Right lung (tissue), 5 donors: ENCODE data around the gene C16orf74. TPM values are rescaled to one million over a fixed set of nuclear protein-coding genes. Genes with fewer than 3 reads are reported as not detected.

Source experiments
- DNase-seq, 2 donors: peaks; one replicate each; pipeline ENCODE4 v3.0.0-alpha.2; 2013
- polyA plus RNA-seq, 5 donors: library from polyadenylated mRNA; unstranded; fragments of 120-200 nt; gene quantifications; one replicate each; pipeline versions ENCODE4 v1.2.1 to v1.2.3, GENCODE V29; 2013; ENCODE audit warnings: inconsistent platforms in 1 of 5, low replicate concordance in 1 of 5; ENCODE audit not compliant: insufficient read length in 5 of 5, insufficient read depth in 1 of 5

Gene C16orf74
- polyA plus RNA-seq, 5 donors, result 8.3 to 21.9 (median 12.9) TPM

- no peak for DNase-seq
These were observed 52.4 kb downstream of the C16orf74 start for GRCh38 chr16:85698459-85698891.

DNA sequence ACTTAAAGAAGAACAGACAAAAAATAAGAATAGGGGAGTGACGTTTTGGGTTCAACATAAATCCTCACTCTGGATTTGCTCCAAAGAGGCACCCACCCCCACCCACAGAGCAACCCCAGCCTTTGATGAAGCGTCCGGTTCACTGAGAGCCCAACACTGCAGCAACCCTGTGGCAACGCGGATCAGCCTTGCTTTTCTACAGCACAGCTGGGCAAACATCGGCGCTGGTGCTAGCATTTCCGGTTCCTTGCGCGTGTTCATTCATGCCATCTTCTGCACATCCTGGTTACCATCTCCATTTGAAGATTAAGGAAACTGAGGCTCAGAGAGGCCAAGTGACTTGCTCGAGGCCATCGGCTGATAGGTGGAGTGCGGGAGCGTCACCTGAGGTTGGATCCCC lies 53.5 kb downstream of the C16orf74 start:
- DNase-seq, result no peak

- no peak for DNase-seq
These were observed 54.1 kb downstream of the C16orf74 start for GRCh38 chr16:85696781-85697180.

GRCh38 chr16:85695196-85696128 lies 55.4 kb downstream of the C16orf74 start:
- DNase-seq, result no peak

GRCh38 chr16:85690469-85691064 lies 60.3 kb downstream of the C16orf74 start:
- DNase-seq, result no peak

- DNase-seq, result no peak
These were observed 61.0 kb downstream of the C16orf74 start for GRCh38 chr16:85689950-85690320.

GRCh38 chr16:85689285-85689949 lies 61.5 kb downstream of the C16orf74 start:
- DNase-seq, result no peak

- peak; percentile 84 to 87 for DNase-seq
These were observed 62.2 kb downstream of the C16orf74 start, which contains the start of gene GINS2 for GRCh38 chr16:85688586-85689284. Gene GINS2 (minus strand): TSS chr16:85688954. CDS start chr16:85688898, 56 bp downstream.

DNA sequence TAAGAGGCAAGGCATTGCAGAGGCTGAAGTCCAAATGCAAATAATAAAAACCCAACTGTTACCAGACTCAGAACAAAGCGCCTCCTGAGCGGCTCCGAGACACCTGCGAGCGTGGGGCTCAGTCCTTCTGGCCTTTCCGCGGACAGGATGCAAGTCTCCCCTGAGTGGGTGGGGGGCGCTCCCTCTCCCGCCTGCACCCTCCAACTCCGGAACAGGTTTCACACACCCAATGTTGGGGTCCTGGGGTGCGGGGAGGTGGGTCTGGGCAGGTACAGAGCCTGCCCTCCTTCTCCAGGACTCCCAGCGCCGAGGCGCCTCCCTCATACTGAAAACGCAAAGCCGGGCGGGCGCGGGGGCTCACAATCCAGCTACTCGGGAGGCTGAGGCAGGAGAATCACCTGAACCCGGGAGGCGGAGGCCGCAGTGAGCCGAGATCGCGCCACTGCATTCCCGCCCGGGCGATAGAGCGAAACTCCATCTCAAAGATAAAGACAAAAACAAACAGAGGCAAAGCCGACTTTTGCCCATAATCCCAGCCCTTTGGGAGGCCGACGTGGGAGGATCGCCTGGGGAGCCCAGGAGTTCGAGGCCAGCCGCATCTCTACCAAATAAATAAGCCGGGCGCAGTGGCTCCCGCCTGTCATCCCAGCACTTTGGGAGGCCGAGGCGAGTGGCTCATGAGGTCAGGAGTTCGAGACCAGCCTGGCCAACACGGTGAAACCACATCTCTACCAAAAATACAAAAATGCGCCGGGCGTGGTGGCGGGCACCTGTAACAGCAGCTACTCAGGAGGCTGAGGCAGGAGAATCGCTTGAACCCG lies 63.0 kb downstream of the C16orf74 start:
- DNase-seq, result no peak

- no peak for DNase-seq
These were observed 63.8 kb downstream of the C16orf74 start for GRCh38 chr16:85686912-85687591.

DNA sequence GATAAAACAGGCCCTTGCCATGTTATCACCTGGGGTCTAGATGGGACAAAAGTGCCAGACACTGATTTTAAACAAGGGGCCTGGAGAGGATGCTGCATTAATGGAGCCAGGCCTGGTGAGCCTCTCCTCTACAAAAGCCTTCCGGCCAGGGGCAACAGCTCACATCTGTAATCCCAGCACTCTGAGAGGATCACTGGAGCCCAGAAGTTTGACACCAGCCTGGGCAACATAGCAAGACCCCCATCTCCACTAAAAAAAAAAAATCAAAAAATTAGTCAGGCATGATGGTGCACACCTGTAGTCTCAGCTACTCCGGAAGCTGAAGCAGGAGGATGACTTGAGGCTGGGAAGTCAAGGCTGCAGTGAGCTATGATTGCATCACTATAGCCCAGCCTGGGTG lies 65.6 kb downstream of the C16orf74 start:
- DNase-seq, result no peak

- DNase-seq, result no peak
These were observed 67.5 kb downstream of the C16orf74 start for GRCh38 chr16:85683363-85683762.

GRCh38 chr16:85682516-85682915 lies 68.4 kb downstream of the C16orf74 start:
- no peak for DNase-seq

- no peak for DNase-seq
These were observed 69.6 kb downstream of the C16orf74 start for GRCh38 chr16:85681255-85681654.

DNA sequence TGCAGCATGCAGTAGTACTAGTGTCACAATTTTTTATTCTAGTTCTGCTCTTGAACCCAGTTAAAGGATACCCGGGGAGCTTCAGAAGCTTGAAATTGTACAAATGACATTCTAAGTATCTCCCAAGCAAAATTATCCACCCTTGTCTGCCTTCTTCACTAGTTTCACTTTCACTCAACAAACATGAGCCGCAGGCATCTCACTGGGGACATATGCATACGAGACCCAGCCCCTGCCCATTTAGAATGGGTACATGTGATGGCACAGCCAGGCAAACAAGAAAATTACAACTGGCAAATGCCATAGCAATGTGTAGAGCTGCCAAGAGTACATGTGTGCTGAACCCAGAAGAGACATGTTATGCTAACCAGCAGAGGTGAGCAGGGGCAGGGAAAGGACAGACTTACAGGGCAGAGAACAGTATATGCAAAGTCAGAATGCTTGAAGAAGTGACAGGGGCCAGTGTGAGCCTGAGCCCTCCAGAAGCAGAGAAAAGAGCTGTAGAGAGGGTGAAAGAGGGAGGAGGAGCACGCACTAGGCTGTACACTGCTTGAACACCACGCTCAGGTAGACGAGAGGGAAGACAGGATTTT lies 70.4 kb downstream of the C16orf74 start:
- DNase-seq, result no peak

- DNase-seq, result no peak
These were observed 71.0 kb downstream of the C16orf74 start for GRCh38 chr16:85679870-85680269.

GRCh38 chr16:85678821-85679220 lies 72.1 kb downstream of the C16orf74 start:
- no peak for DNase-seq

GRCh38 chr16:85678016-85678415 lies 72.9 kb downstream of the C16orf74 start:
- no peak for DNase-seq

DNA sequence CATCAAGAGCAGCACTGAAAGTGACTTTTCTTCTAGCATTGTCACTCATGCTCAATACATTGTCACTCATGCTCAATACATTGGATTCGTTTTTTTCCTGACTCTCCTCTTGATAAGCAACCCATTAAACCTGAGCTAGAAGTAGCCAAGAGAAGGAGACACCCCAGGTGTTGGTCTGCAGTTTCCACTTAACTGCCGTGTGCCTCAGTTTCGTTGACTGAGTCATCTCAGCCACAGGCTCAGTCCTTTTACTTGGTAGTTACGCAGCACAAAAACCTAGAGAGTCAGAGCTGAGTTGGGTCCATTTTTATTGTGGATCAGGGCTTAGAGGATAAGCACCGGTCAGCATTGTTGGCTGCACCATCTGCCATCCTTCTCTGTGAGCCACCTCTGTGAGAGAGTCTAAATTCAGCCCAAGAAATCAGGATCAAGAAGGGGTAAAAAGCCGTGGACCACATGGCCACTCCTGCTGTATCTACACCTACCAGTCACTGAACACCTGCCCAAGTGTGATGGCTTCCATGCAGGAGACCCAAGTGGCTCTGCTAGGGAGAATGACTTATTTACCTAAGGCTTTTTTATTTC lies 73.4 kb downstream of the C16orf74 start:
- no peak for DNase-seq

DNA sequence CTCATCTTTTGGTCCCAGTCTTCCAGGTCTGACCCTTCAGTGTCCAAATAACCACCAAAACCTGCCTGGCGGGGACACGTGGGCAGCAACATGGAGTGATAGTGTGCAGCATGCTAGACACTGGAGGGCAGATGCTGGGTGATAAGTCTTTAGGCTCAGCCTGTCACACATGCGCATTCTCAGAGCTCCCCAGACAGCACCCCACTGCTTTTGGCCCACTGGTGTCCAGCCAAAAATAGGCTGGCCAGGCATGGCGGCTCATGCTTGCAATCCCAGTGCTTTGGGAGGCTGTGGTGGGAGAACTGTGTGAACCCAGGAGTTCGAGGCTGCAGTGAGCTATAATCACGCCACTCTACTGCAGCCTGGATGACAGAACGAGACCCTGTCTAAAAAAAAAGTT lies 74.4 kb downstream of the C16orf74 start:
- no peak for DNase-seq
